Omental fat pad (tissue), 4 donors: ENCODE results near the gene MRPL14. TPM values are rescaled to one million over a fixed set of nuclear protein-coding genes. Genes with fewer than 3 reads are reported as not detected.
A peak's percentile ranks its signal among the peaks of the same experiment; 100 is the strongest.

ENCODE experiments used
- ATAC-seq: fragments of 150-250 bp; one replicate; pipeline ENCODE4 v1.9.1; 2016; ENCODE audit warnings: mild to moderate bottlenecking, moderate library complexity; ENCODE audit not compliant: low FRiP score
- DNase-seq: peaks from one replicate; pipeline ENCODE4 v3.0.0-alpha.2; 2019; ENCODE audit warnings: low spot score
- total RNA-seq, 4 donors: library from RNA; depleted of rRNA; stranded (reverse); fragments of >200 nt; gene quantifications; one replicate each; pipeline ENCODE4 v1.1.0, GENCODE V29; 2016
- TF ChIP-seq, protein P1 (sequence below), 3 donors: fragments of 450-650 bp; IDR thresholded peaks; one replicate each; pipeline ENCODE4 v1.5.1; 2016 to 2017; ENCODE audit warnings: antibody characterized with exemption in 3 of 3, mild to moderate bottlenecking in 3 of 3, moderate library complexity in 2 of 3

MRPL14 gene
- total RNA-seq, 4 donors from 2014 or later = 29.2 to 36.3 (median 35.5) TPM

- TF ChIP-seq, protein P1, sequence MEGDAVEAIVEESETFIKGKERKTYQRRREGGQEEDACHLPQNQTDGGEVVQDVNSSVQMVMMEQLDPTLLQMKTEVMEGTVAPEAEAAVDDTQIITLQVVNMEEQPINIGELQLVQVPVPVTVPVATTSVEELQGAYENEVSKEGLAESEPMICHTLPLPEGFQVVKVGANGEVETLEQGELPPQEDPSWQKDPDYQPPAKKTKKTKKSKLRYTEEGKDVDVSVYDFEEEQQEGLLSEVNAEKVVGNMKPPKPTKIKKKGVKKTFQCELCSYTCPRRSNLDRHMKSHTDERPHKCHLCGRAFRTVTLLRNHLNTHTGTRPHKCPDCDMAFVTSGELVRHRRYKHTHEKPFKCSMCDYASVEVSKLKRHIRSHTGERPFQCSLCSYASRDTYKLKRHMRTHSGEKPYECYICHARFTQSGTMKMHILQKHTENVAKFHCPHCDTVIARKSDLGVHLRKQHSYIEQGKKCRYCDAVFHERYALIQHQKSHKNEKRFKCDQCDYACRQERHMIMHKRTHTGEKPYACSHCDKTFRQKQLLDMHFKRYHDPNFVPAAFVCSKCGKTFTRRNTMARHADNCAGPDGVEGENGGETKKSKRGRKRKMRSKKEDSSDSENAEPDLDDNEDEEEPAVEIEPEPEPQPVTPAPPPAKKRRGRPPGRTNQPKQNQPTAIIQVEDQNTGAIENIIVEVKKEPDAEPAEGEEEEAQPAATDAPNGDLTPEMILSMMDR (IDR thresholded peaks at IDR 0.05) = no peak
- no peak for DNase-seq
- peak; percentile 37 for ATAC-seq
Observed at GRCh38 chr6:44116641-44117382, 10.4 kb downstream of the MRPL14 start.

DNA sequence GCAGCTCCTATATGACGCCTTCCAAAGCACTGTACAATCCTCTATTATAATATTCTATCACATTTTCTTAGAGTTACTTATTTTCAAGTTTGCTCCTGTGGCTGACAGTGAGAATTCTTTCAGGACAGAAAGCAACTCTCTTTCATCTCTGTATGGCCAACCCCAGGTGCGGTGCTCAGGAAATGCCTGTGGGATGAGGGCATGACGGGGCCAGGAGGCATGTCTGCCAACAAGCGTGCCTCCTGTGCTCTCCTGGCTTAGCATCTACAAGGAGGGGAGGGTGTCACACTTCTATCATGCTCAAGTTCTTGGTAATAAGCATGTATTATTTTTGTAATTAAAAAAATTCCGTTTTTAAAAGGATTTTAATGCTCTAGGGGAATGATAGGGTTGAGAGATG is 11.4 kb downstream of the MRPL14 start:
- TF ChIP-seq, protein P1 (IDR thresholded peaks at IDR 0.05) = no peak
- ATAC-seq = no peak
- no peak for DNase-seq

GRCh38 chr6:44113414-44113813 is 13.8 kb downstream of the MRPL14 start:
- ATAC-seq (no peak), DNase-seq (no peak)
- TF ChIP-seq, protein P1 (IDR thresholded peaks at IDR 0.05) = no peak

DNA sequence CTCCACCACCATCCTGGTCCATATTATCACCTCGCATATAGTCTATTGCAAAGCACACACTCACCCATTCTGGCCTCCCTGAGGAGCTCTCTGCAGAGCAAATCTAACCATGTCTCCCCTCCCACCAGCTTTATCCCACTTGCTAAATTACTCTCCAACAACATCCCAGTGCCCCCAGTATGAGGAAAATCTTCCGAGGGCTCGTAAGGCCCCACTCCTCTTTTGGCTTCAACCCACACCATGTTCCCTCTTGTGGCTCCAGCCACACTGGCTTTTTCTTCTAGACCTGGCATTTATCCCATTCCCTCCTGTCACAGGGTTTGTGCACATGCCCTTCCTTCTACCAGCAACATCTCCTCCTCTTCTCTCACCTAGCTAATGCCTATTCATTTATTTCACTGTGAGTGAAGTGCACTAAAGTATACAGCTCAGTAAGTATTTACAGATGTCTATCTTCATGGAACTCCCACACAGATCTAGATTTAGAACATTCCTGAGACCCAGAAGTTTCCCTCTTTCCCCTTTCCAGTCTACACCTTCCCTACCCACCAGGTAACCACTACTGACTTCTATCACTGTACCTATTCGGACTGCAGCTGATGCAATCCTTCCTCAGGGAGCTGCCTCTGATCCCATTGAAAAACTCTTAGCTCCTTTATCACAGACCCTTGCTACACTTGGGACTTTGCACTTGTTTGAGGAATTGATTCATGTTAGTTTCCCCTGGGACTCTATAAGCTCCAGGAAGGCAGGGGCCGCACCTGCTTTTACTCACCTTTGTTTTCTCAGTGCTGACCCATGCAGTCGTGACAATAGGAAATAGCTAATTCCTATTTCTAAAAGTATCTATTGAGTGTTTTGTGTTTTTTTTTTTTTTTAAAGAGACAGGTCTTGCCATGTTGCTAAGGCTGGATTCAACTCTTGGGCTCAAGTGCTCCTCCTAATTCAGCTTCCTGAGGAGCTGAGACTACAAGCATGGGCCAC is 15.5 kb downstream of the MRPL14 start:
- ATAC-seq (no peak), DNase-seq (no peak)
- TF ChIP-seq, protein P1 (IDR thresholded peaks at IDR 0.05) = no peak

DNA sequence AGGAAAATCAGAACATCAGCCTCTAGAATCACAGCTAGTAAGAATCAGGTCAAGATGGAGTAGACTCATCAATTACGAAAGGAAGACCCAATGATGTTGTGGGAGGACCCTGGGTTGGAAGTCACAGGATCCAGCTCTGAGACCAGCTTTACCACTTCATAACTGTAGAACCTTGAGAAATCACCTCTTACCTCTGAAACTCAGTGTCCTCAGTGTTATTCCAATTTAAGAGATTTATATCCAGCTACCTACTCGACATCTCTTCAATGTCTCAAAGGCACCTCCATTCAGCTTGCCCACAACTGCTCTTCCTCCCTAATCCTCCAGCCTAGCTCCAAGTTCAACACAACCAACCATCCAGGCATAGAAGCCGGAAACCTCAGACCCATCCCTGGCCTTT is 16.3 kb downstream of the MRPL14 start:
- no peak for DNase-seq
- no peak for ATAC-seq

GRCh38 chr6:44110005-44110676 is 17.1 kb downstream of the MRPL14 start:
- TF ChIP-seq, protein P1 (IDR thresholded peaks at IDR 0.05) = no peak
- ATAC-seq (no peak), DNase-seq (no peak)

More for the DNA sequence above, 16.3 kb downstream of the MRPL14 start:
- TF ChIP-seq, protein P1 (IDR thresholded peaks at IDR 0.05) = no peak
